GM19438 (cell line): ENCODE results near the gene MYL6B.
"Not testable (repeated sequence)": the region's sequence is repeated elsewhere in the genome, so short reads cannot be mapped to it uniquely, and the experiment has no call there.

Experiments used
- ATAC-seq: cut with Tn5 transposase; IDR thresholded peaks from one replicate; pipeline ENCODE4 v1.9.1; 2021; ENCODE audit warnings: low read depth; ENCODE audit not compliant: unreplicated experiment

MYL6B gene

DNA sequence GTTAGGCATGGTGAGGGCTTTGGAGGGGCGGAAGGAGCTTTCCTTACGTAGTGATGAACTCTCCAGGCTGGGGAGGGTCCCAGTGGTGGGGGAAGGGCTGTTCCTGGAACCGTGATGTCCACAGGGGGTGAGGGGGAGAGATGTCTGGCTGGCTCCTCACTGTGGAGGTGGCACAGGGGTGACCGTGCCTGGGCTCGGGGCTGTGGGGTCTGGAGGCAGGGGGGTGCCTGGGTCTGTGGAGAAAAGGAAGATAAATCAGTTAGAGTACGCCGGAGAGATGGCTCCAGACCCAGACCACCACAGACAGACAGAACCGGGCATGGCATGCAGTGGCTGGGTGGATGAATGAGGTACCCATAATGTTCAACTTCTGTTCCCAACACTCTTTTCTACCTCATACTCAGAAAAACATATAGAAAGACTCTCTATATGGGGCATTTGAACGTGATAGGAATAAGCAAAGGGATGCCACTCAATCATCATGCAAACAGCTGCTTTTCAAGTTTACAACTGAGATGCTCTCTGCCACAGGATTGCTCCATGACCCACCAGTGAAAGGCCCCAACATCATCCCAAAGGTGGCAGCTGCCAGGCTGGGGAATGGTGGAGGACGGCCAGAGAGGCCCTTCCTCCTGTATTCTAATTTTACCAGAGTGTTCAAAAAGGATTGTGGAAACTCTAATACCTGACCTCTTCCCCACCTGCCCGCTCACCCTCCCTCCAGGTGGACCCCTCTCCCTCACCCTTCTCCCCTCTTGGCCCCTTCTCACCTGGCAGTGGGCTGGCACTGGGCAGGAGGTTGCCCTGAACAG, 11.4 kb downstream of the MYL6B start:
- no peak for ATAC-seq

DNA sequence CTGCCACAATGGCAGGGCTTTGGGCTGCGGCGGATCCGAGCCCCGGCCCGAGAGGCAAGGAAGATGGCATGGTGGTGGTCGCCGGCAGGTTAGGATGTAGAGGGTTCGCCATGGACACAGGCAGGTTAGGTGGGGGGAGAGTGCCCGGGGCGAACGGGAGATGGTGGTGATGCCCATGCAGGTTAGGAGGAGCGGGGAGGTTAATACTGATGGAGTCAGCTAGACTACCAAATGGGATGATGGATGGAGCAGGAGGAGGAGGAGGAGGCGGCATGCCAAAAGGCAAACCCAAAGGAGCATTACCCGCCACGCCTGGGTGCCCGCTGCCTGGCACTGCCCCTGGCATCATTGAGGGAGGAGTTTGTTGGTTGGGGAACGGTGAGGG, 11.9 kb downstream of the MYL6B start:
- ATAC-seq = no peak

DNA sequence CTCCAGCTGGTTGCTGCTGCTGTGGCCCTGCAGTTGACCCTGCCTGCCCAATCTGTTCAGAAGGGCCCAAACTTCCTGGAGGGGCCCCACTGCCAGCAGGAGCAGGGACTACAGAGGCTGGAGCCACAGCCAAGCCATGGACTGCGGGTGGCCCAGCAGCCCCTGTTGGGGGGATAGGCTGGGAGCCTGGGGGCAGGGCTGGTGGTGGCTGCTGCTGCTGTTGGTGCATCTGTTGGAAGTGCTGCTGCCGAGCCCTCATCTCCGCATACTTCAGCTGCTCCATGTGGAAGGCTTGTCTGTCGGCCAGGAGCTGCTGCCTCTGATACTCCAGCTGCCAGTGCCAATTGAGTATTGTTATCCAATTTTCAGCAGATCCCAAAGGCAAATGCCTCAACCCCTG, 13.0 kb downstream of the MYL6B start:
- no peak for ATAC-seq

DNA sequence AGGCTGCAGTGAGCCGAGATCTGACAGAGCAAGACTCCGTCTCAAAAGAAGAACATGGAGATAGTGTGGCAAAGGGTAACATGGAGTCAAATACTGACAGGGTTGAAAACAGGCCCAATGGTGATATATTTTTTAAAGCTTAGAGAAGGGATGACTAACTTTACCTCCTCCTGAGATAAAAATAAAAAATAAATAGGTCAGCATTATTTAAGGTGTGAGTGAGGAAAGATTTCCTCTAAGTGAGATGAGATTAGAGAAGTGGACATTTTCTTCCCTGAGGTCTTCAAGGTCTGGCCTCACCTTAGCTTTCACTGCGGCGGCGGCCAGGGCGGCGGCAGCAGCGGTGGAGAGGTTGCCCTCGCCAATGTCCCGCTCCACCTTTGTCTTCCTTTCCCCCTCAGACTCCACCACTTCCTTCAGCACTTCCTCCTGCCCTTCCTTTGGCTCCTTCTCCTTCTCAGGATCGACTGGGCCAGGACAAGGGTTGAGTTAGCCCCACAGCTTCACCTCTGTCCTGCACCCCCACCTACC, 16.9 kb downstream of the MYL6B start:
- ATAC-seq = no peak

DNA sequence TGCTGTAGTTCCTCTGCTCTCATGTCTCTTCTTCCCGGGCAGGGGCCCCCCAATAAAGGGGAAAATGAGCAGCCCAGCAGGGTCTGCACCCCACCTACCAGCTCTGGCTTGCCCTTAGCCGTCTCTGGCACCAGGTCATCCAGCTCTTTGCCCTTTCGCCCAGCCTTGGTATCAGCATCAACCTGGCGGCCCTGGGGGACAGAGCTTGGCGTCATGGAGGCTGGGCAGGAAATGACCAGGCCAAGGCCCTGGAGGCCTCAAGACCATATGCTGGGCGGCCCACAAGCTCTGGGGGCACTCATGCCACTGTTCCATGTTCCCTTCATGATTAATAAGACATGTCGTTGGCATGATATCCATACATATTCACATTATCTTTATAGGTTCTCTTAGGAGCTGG, 20.5 kb downstream of the MYL6B start:
- no peak for ATAC-seq

DNA sequence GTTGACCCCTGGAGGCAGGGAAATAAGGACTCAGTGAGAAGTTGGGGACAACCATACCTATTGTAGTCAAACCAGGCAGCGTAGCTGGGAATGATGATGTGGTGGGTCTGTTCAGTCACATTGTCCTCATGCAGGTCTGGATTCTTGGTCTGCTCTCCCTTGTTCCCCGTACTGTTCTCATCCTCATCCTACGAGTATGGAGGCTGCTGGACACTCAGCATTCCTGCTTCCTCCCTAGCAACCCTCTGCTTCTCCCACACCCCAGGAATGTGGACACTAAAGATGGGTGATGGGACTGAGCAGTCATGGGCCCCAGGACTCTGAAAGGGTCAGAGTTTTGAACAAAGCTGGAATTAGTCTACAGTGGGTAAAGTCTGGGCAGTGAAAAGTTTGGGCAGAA, 26.0 kb downstream of the MYL6B start:
- ATAC-seq = no peak

DNA sequence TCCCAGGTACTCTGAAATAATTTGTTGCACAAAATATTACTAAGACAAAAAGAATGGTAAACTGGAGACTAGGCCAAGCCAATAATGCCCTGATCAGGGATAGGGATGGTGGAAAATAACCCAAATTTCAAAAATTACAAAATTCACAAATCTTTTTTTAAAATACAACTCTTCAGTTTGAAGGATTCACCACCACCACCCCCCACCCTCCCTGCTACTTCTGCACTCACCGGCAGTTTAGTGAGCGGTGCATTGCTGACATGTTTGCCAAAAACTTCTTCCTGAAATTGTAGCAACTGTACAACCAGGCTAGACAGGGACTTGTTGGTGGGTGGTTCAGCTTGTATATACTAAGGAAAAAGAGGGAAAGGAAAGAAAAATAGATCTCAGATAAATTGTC, 34.6 kb downstream of the MYL6B start:
- no peak for ATAC-seq

DNA sequence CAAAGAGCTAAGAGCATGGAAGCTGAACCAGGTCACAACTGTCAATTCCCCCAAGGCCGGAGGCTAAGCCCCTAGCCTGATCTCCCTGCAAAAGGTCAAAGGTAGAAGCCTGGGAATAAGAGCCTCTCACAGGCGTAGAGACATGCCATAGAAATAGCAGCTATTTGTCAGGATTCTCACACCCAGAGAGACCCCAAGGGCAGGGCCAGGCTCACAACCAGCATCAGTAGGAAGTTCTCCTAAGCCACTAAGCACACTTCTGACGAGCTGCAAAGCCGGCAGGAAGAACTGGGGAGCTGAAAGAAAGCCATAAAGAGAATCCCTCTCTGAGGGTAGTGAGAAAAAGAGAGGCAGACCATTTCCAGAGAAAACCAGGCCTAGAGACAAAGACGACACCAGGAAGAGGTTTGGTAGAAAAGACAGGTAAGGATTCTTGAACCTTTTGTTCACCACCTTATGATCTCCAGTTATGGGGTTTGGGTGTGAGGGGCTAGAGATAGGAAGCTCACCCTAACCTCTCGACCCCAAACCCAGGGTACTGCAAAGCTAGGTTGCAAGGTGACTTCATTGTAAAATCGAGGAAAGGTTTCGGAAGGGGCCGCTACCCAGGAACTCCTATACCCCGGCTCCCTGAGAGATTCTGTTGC, 35.9 kb downstream of the MYL6B start:
- ATAC-seq = no peak

DNA sequence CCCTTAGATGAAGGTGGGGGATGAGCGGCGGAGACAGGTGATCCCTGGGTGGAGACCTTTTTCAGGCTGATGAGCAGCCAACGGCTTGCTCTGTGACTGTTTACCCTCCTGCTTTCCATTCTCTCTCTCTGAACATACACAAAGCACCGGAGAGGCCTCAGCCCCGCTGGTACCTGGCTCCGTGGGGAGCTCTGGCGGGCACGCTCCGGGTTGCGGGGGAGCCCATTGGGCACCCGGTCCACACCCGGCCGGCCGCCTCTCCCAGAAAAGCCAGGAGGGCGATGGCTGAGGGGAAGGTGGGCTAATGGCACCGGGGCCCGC, 36.4 kb downstream of the MYL6B start:
- no peak for ATAC-seq

DNA sequence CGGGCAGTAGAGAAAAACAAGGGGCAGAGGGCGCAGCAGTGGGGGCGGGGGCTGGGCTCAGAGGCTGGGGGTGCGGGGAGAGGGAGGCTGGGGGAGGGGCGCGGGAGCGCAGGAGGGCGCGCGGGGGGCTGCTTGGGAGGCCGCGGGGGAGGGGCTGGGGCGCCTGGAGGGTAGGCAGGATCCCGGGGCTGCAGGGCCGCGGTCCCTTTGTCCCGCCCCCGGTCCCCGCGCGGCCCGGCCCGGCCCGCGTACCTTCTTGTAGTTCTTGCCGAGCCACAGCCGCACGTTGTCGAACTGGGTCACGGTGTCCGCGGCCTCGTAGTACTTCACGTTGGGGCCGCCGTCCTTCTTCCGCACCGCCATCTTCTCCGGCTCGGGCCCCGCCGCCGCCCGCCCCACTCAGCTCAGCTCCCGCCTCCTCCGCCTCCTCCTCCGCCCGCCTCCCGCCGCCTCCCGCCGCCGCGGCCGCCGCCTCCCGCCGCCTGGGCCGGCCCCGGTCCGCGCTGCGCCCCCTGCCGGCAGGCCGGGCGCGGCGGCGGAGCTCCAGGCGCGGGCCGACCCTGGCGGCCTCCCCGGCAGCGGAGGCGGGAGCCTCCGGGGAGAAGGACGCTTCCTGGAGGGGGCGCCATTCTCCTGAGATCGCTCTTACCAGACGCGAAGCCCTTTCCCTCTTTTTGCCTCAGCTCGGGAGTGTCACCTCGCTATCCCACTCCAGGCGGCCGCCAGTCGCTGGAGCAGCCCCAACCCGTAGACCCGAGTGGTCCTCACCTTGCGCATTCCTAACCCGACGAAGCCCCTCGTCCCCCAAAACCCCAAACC, 36.9 kb downstream of the MYL6B start, which contains the start of gene SMARCC2:
SMARCC2 (minus strand) TSS at position 385 of the 819 bp plus-strand sequence; CDS start at position 363, 22 bp downstream.
- ATAC-seq = peak; percentile 66

DNA sequence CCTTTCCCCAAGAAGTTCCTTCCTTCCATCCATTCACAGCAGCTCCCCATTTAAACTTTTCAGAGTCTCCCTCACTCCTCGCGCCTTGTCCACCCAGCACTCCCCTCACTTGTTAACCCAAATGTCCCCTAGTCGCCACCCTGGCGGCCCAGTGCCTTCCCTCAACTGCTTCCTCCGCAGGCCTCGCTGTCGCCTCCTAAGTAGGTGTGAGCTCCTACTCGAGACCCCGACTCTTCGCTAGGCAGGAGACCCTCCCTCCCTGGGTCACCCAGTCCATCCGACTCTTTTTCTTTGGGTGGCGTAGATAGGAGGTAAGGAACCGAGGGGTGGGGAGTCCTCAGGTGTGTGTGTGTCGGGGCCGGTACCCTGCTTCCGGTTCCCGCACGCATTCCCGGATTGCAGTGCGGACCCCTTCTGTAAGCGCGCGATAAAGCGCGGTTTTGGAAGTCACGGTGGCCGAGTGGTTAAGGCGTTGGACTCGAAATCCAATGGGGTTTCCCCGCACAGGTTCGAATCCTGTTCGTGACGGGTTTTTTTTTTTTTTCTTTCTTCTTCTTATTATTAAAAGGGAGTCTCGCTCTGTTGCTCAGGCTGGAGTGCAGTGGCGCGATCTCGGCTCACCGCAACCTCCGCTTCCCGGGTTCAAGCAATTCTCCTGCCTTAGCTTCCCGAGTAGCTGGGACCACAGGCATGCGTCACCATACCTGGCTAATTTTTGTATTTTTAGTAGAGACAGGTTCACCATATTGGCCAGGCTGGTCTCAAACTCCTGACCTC, 37.7 kb downstream of the MYL6B start:
- peak; percentile 34 for ATAC-seq

DNA sequence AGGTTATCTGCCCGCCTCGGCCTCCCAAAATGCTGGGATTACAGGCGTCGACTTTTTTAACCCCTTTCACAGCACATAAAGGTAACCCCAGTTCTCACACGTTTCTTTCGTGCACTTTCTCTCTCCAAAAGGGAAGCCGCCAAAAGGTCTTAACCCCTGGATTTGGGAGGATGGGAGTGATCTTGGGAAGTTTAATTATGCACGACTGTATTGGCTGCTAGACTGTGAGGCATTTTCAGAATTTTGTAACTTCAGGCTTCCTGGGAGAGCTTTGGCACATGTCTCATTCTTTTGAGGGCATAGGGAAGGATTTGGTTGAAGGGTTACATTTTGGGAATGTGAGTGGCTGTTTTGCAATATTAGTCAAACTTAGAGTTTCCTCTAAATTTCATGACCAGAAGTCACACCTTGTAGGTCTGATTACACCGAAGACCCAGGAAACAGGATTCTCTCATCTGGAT, 38.3 kb downstream of the MYL6B start:
- no peak for ATAC-seq

DNA sequence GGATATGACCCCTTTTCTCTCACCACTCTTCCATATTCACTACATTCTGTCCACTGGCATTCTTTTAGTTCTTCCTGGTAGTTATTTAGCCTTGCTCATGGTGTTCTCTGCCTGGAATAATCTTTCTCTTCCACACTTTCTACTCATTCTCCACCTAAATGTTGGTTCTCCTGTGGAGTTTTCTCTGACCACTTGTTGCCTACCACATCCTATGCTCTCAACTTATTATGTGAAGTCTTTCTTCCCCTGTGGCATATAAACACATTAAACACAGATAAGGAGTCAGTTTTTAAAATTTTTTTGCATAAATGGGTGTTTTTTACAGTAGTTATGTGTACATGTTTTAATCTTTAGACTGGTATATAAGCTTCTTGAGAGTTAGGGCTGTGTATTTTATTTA, 40.2 kb downstream of the MYL6B start:
- no peak for ATAC-seq

DNA sequence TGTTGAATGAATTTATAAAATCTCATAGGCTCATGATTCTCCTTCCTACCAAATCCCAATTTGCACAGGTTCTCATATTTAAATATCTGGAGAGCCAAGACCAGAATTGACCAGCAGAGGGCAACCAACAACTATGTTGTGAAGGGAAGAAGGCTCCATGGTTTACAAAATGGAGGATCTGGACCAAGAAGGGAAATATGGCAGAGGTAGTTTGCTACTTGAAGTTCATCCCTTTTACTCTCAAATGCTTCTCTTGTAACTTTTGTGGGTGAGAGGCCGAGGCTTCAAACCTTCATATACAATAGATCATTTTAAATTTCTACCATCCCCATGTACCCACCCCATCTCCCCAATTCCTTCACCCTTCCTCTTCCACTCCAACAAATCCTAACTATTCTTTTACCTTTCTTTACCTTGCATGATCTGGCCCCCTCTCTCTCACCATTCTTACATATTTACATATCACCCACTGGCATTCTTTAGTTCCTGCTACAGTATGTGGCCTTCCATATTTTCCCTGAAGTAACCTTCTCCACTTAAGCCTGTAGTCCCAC, 40.7 kb downstream of the MYL6B start:
- no peak for ATAC-seq

DNA sequence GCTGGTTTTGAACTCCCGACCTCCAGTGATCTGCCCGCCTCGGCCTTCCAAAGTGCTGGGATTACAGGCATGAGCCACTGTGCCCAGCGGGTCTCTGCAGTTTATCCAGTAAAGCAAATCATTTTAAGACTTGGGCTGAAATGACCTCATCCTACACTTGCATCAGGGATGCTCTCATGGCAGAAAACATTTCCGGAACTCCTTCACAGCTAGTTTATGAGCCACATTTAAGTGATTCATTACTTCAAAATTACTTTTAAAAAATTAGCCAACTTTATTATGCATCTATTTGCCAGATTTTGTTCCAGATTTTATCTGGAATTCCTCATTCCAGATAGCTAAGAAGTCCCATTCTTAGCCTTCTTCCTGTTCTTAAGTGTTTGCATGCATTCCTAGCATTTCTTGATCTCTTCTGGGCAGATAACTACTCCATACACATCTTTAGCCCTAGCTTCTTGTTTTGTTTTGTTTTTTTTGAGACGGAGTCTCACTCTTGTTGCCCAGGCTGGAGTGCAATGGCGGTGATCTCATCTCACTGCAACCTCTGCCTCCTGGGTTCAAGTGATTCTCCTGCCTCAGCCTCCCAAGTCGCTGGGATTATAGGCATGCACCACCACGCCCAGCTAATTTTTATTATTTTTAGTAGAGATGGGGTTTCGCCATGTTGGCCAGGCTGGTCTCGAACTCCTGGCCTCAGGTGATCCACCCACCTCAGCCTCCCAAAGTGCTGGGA, 44.6 kb downstream of the MYL6B start:
- not testable (repeated sequence) for ATAC-seq

DNA sequence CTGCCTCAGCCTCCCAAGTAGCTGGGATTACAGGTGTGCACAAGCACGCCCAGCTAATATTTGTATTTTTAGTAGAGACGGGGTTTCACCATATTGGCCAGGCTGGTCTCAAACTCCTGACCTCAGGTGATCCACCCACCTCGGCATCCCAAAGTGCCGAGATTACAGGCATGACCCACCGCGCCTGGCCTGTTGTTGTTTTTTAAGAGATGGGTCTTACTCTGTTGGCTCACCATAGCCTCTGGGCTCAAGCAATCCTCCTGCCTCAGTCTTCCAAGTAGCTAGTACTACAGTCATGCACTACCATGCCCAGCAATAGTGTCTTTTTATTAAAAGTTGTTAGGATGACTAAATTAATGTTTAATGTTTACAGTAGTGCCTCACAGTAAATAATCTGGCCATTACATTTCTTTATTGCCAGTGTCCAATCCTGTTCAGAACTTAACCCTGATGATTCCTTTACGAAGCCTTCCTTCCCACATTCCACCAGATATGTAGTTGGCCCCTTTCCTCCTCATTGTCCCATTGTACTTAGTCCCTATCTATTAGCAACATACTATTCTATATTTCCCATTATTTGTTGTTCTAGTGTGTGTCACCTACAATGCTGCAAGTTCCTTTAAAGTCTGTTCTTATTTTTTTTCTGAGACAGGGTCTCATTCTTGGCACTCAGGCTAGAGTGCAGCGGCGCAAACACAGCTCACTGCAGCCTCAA, 45.7 kb downstream of the MYL6B start:
- ATAC-seq = no peak

DNA sequence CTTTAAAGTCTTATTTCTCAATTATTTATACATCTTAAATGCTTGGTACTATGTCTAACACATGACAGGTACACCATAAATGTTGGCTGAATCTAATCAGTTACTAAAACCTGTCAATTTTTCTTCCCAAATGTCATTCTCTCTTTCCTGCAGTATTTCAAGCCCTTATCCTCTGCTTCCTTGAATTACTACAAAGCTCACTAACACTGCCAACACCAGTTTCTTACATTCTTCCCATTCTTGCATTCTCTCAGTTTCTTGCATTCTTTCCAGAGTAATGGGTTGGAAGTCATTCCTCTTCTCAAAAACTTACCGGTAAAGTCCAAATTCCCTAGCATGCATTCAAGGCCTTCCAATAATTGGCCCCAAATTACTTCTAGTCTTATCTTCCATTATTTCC, 46.4 kb downstream of the MYL6B start:
- ATAC-seq = no peak

DNA sequence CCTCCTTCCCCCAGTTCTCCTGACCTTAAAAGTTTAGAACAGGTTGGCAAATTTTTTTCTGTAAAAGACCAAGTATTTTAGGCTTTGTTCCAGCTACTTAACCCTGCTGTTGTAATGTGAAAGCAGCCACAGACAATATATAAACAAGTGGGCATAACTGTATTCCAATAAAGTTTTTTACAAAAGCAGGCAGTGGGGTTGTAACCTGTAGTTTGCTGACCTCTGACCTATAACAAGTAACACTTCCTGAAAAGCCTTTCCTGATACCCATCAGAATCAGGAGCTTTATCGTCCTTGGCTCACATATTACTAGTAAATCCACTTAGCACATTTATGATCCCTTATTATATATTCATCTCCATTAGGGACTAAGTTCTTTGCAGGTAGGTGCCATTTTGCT, 50.0 kb downstream of the MYL6B start:
- no peak for ATAC-seq

DNA sequence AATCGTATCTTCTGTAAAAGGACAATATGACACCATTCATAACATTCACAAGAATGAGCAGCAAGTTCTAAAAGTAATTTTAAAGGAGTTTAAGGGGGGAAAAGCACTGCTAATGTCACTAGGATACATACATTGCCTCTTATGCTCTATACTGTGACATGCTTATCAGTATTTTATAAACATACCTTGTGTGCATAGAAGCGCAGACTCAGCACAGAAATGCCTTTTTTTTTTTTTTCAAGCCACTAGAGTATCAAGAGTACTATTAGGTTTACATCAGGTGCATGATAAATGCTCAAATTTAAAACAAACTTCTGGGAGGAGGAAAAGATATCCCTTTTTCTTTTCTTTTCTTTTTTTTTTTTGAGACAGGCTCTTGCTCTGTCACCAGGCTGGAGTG, 50.5 kb downstream of the MYL6B start:
- ATAC-seq = no peak
